HepG2 (cell line): ENCODE measurements around the gene NKD2. TPM values are rescaled to one million over a fixed set of nuclear protein-coding genes. Genes with fewer than 3 reads are reported as not detected.

ENCODE experiments used
- HMG20A ChIP-seq: IDR thresholded peaks from 2 replicates; pipeline ENCODE4 v1.6.1; 2016; ENCODE audit warnings: borderline replicate concordance
- HNF4A ChIP-seq: sonication (generic); formaldehyde crosslinking; IDR thresholded peaks from 2 replicates; pipeline ENCODE4 v1.4.0; 2020; ENCODE audit warnings: missing genetic modification reagents
- NCOR1 ChIP-seq: fragments of 200-600 bp; sonication (generic); IDR thresholded peaks from 2 replicates; pipeline ENCODE4 v1.7.0; 2017; ENCODE audit warnings: antibody characterized with exemption, low read length, borderline replicate concordance
- PHF5A ChIP-seq: IDR thresholded peaks from one replicate; pipeline ENCODE4 v1.6.1; 2018; ENCODE audit warnings: low read depth, missing genetic modification reagents; ENCODE audit not compliant: unreplicated experiment
- SPEN ChIP-seq: sonication (generic); formaldehyde crosslinking; IDR thresholded peaks from 2 replicates; pipeline ENCODE4 v1.5.1; 2020; ENCODE audit warnings: low read depth, mild to moderate bottlenecking, missing genetic modification reagents
- ZFP41 ChIP-seq: sonication (generic); formaldehyde crosslinking; IDR thresholded peaks from 2 replicates; pipeline ENCODE4 v1.4.0; 2020; ENCODE audit warnings: mild to moderate bottlenecking, missing genetic modification reagents, borderline replicate concordance
- ZNF296 ChIP-seq: sonication (generic); formaldehyde crosslinking; conservative IDR thresholded peaks from 2 replicates; pipeline ENCODE4 v1.5.0; 2020; ENCODE audit warnings: mild to moderate bottlenecking, missing genetic modification reagents
- ZNF616 ChIP-seq: sonication (generic); formaldehyde crosslinking; IDR thresholded peaks from 2 replicates; pipeline ENCODE4 v1.5.0; 2020; ENCODE audit warnings: low read depth, mild to moderate bottlenecking, missing genetic modification reagents
- polyA plus RNA-seq, 8 experiments: library from polyadenylated mRNA; depleted of rRNA in 3 of 8; stranded (reverse) in 7 of 8; unstranded in 1 of 8; fragments of >200 nt; fragmentation: Illumina TruSeq in 4 of 8; extraction: Trizol in 4 of 8; gene quantifications; 2 replicates each; pipeline versions ENCODE4 v1.2.1 to v1.2.3, GENCODE V29; 2011 to 2016; ENCODE audit warnings: low read depth in 4 of 8, missing spikeins in 1 of 8, mixed read lengths in 1 of 8; ENCODE audit not compliant: insufficient read depth in 1 of 8
- total RNA-seq, 5 experiments: library from RNA; depleted of rRNA; stranded (reverse); fragments of >200 nt; fragmentation: Illumina TruSeq; extraction: Trizol; gene quantifications; 2 replicates each; pipeline ENCODE4 v1.2.3, GENCODE V29; 2016; ENCODE audit warnings: low read depth in 1 of 5
- TF ChIP-seq, protein P1 (sequence below): sonication (generic); formaldehyde crosslinking; IDR thresholded peaks from 2 replicates; pipeline ENCODE4 v1.4.0; 2020; ENCODE audit warnings: missing genetic modification reagents
- TF ChIP-seq, protein P2 (sequence below): sonication (generic); formaldehyde crosslinking; conservative IDR thresholded peaks from 2 replicates; pipeline ENCODE4 v1.8.1; 2023; ENCODE audit warnings: missing genetic modification reagents
- TF ChIP-seq, protein P3 (sequence below): sonication (generic); formaldehyde crosslinking; IDR thresholded peaks from 2 replicates; pipeline ENCODE4 v1.4.0; 2020; ENCODE audit warnings: missing genetic modification reagents

NKD2 gene
- total and polyA plus RNA-seq, 2 of the 13 experiments (the other 11 are each of a cell fraction or from before 2014, with no cell fraction given), result 0.53 to 0.82 TPM

DNA sequence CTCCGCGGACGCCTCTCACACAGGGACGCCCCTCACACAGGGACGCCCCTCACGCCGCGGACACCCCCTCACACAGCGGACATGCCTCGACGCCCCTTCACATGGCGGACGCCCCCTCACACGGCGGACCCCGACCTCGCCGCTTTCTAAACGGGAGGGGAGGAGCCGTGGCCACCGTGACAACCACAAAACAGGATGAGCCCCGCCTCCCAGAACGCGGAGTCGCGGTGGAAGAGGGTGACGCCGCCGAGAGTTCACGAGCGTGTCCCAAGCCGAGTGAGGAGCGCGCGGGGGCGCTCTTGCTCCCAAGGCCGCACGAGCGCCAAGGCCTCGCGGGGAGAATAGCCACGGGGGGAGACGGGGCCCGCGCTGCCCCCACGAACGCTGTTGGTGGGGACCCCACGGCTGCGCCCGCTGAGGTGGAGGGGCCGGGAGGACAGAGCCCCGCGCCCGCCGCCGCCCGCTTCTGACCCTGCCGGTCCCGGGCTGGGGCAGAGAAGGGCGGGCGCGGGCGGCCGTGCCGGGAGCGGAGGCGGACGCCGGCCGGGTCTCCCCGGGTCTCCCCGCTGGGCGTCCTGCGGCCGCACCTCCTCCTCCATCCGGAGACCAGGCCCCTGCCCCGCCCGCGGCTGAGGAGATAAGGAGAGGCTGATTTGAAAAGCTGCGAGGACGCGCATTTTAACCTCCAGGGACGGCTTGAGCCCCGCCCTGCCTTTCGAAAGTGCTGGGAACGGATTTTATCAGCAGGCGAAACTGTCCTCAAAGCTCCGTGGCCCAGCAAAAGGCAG is 3.9 kb upstream of the NKD2 start (continued):
- no peak for TF ChIP-seq ZNF296
- TF ChIP-seq PHF5A (CRISPR knock-in tag), result no peak
- TF ChIP-seq NCOR1, result no peak
- TF ChIP-seq SPEN (CRISPR knock-in tag), result no peak
- no peak for TF ChIP-seq HMG20A
- TF ChIP-seq, protein P1, sequence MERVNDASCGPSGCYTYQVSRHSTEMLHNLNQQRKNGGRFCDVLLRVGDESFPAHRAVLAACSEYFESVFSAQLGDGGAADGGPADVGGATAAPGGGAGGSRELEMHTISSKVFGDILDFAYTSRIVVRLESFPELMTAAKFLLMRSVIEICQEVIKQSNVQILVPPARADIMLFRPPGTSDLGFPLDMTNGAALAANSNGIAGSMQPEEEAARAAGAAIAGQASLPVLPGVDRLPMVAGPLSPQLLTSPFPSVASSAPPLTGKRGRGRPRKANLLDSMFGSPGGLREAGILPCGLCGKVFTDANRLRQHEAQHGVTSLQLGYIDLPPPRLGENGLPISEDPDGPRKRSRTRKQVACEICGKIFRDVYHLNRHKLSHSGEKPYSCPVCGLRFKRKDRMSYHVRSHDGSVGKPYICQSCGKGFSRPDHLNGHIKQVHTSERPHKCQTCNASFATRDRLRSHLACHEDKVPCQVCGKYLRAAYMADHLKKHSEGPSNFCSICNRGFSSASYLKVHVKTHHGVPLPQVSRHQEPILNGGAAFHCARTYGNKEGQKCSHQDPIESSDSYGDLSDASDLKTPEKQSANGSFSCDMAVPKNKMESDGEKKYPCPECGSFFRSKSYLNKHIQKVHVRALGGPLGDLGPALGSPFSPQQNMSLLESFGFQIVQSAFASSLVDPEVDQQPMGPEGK (CRISPR knock-in tag), result 0 out of 2 replicates have a peak, but pooled peaks have one; percentile 30
- TF ChIP-seq HNF4A, result no peak
- TF ChIP-seq ZFP41 (CRISPR knock-in tag), result no peak
- no peak for TF ChIP-seq ZNF616
- TF ChIP-seq, protein P2, sequence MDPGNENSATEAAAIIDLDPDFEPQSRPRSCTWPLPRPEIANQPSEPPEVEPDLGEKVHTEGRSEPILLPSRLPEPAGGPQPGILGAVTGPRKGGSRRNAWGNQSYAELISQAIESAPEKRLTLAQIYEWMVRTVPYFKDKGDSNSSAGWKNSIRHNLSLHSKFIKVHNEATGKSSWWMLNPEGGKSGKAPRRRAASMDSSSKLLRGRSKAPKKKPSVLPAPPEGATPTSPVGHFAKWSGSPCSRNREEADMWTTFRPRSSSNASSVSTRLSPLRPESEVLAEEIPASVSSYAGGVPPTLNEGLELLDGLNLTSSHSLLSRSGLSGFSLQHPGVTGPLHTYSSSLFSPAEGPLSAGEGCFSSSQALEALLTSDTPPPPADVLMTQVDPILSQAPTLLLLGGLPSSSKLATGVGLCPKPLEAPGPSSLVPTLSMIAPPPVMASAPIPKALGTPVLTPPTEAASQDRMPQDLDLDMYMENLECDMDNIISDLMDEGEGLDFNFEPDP (CRISPR knock-in tag), result no peak
- TF ChIP-seq, protein P3, sequence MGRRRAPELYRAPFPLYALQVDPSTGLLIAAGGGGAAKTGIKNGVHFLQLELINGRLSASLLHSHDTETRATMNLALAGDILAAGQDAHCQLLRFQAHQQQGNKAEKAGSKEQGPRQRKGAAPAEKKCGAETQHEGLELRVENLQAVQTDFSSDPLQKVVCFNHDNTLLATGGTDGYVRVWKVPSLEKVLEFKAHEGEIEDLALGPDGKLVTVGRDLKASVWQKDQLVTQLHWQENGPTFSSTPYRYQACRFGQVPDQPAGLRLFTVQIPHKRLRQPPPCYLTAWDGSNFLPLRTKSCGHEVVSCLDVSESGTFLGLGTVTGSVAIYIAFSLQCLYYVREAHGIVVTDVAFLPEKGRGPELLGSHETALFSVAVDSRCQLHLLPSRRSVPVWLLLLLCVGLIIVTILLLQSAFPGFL (CRISPR knock-in tag), result no peak
